RWPE2 (cell line): ENCODE results near the gene LINGO4.

Experiments
- ATAC-seq: fragments of 200-7000 bp; cut with Tn5 transposase; 3 replicates; pipeline ENCODE4 v1.9.1; 2021; ENCODE audit warnings: low read depth
- DNase-seq: peaks from one replicate; pipeline ENCODE4 v3.0.0-alpha.2; 2020; ENCODE audit warnings: low spot score
- H3K27ac ChIP-seq: fragments of 450-650 bp; 2 replicates; pipeline ENCODE4 v1.5.1; 2017; ENCODE audit warnings: mild to moderate bottlenecking; ENCODE audit not compliant: poor library complexity, severe bottlenecking
- H3K27me3 ChIP-seq: fragments of 250-450 bp; sonication (Bioruptor Pico); 2 replicates; pipeline ENCODE4 v1.5.1; 2021; ENCODE audit warnings: mild to moderate bottlenecking, moderate library complexity; ENCODE audit not compliant: insufficient read depth, poor library complexity, severe bottlenecking
- H3K36me3 ChIP-seq: fragments of 250-450 bp; sonication (Bioruptor Pico); 2 replicates; pipeline ENCODE4 v1.5.1; 2020; ENCODE audit warnings: low read depth, mild to moderate bottlenecking, moderate library complexity
- H3K4me1 ChIP-seq: fragments of 250-450 bp; sonication (Bioruptor Pico); 2 replicates; pipeline ENCODE4 v1.5.1; 2021; ENCODE audit warnings: mild to moderate bottlenecking, moderate library complexity; ENCODE audit not compliant: insufficient read depth, poor library complexity, severe bottlenecking
- H3K4me3 ChIP-seq: fragments of 250-450 bp; sonication (Bioruptor Pico); 2 replicates; pipeline ENCODE4 v1.5.1; 2021; ENCODE audit warnings: mild to moderate bottlenecking, moderate library complexity; ENCODE audit not compliant: severe bottlenecking
- H3K9me3 ChIP-seq: fragments of 250-450 bp; sonication (Bioruptor Pico); 2 replicates; pipeline ENCODE4 v1.5.1; 2021; ENCODE audit warnings: mild to moderate bottlenecking, moderate library complexity; ENCODE audit not compliant: severe bottlenecking
- CTCF ChIP-seq: fragments of 450-650 bp; IDR thresholded peaks from one replicate; pipeline ENCODE4 v1.5.1; 2017; ENCODE audit warnings: mild to moderate bottlenecking, moderate library complexity; ENCODE audit not compliant: poor library complexity, severe bottlenecking

LINGO4 gene

DNA sequence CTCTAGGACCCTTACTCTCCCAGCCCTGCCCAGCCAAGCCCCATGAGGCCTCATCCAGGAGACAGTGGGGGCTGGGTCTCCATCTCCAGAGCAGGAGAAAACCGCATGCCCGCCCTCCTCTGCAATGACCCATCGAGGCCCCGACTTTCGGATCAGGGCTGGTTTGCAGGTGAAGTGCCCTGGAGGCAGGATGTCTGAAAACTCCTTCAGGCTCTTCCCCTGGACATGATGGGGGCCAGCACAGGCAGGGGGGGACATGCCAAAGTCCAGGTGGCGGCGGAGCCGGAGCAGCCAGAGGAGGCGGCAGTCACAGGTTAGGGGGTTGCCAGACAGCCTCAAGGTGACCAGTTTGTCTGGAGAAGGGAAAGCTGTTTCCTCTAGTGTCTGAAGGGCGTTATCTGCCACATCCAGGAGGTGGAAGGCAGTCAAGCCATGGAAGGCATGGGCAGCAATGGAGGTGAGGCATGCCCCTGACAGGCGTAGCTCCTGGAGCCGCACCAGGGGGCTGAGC, 3.9 kb downstream of the LINGO4 start:
- Histone ChIP-seq H3K4me1 (no peaks in the 10 kb centered on the region), H3K27ac (no peak overlapping the region), H3K36me3 (no peaks in the 10 kb centered on the region), H3K9me3 (no peaks in the 10 kb centered on the region), H3K27me3 (no peaks in the 10 kb centered on the region), H3K4me3 (no peak overlapping the region)
- no peak for TF ChIP-seq CTCF
- ATAC-seq (no peak), DNase-seq (no peak)

- Histone ChIP-seq H3K27ac (no peak overlapping the region), H3K9me3 (no peaks in the 10 kb centered on the region), H3K4me3 (no peak overlapping the region), H3K27me3 (no peaks in the 10 kb centered on the region), H3K36me3 (no peaks in the 10 kb centered on the region), H3K4me1 (no peaks in the 10 kb centered on the region)
- DNase-seq (no peak), ATAC-seq (no peak)
- TF ChIP-seq CTCF: no peak
These were observed 4.4 kb downstream of the LINGO4 start for GRCh38 chr1:151800830-151801229.

DNA sequence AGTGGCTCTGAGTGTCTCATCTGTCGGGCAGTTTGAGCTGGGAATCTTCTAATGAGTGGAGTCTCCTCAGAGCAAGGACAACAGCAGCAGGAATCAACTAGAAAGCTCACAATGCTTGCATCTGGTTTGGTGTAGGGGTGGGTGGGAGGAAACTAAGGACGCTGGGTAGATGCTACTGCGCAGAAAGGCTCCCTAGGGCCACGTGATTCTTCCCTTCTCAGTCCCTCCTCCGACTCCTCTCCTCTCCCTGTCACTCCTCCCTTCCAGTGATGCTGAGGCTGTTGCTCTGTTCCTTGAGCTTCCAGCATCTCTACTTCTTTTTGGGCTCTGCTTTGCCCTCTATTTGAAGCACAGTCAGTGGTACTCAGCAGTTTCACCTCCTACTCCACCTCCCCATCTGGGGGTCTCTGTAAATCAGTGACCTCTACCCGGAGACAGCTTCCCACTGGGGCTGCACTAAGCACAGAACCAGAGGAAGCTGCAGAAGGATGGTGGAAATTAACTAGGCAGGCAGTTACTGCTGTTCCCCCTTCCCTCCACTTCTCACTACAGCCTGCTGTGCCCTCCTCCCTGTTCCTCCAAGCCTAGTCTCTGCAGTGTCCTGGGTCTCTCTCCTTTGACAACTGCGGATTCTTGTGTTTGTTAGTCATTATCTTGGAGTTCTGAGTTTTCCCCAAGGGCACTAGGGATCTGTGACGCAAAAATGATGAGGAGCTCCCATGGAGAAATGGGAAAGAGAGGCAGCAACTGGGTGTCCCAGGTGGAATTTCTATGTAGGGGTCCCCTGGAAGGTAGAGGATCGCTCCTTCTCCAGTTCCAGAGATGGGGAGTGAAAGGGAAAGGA, 5.8 kb downstream of the LINGO4 start:
- H3K9me3 ChIP-seq: no peaks in the 10 kb centered on the region
- H3K27ac ChIP-seq: no peak overlapping the region
- no peak for DNase-seq
- no peaks in the 10 kb centered on the region for H3K27me3 ChIP-seq
- H3K4me1 ChIP-seq: no peaks in the 10 kb centered on the region
- no peaks in the 10 kb centered on the region; the same call in 1 of the 2 replicates for H3K36me3 ChIP-seq
- no peak overlapping the region for H3K4me3 ChIP-seq
- no peak for ATAC-seq
- TF ChIP-seq CTCF: no peak

- no peak for DNase-seq
- ATAC-seq: no peak
- Histone ChIP-seq H3K36me3 (no peaks in the 10 kb centered on the region; the same call in 1 of the 2 replicates), H3K27ac (no peak overlapping the region), H3K9me3 (no peaks in the 10 kb centered on the region), H3K27me3 (no peaks in the 10 kb centered on the region), H3K4me1 (no peaks in the 10 kb centered on the region), H3K4me3 (no peak overlapping the region)
- TF ChIP-seq CTCF: no peak
These were observed 6.6 kb downstream of the LINGO4 start for GRCh38 chr1:151798571-151798970.
